Forelimb muscle (tissue), 1 donor: ENCODE measurements around the gene MTCL3.

Source experiments
- DNase-seq: peaks from one replicate; pipeline ENCODE4 v3.0.0-alpha.2; 2013; ENCODE audit warnings: low read depth

MTCL3 gene

GRCh38 chr6:127515234-127515793 lies 3.8 kb downstream of the MTCL3 start:
- DNase-seq: no peak

- no peak for DNase-seq
Measured at GRCh38 chr6:127514773-127515227, 4.3 kb downstream of the MTCL3 start.

DNA sequence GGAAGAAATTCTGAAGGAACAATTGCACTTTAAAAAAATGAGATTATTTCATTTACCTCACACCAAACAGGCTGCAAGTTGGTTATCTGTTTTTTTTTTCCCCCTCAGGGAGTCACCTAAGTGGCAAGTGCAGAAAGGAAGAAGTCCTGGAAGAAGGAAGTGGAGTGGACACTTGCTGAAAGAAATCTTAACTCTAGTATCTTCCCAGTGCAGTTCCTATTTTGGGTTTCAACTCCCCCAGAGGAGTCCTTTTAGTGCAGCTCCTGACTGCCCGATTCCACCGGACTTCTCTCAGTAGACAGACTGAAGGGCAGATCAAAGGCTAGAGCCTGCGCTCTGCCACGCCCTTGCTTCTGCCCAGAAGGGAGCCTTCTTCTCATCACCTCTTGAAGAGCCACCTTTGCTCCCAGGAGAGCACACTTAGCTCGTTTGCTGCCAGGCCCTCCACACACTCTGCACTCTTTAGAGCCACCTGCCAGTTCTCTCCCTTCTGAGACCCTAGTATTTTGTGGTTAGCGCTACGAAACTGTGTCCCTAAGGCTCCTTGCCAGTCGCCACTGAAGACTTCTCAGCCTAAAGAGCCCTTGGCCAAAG lies 4.9 kb downstream of the MTCL3 start:
- DNase-seq: no peak

DNA sequence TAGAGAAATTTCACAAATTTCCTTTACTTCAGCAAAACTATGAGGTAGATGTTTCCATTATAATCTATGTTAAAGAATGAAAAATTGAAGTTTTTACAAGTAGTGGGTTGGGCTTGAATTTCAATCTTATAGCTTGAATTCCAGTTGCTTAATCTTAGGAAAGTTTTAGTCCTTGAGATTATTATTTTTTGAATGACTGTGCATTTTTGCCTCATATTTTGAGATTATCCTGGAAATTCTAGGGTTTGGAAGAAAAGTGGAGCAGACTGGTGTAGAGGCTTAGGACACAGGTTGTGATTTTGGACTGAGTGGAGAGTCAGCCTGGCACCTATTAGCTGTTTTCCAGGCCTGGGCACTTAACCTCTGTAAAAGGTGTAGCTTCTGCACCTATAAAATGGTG lies 5.7 kb downstream of the MTCL3 start:
- no peak for DNase-seq

GRCh38 chr6:127510876-127511275 lies 8.3 kb downstream of the MTCL3 start:
- no peak for DNase-seq

- no peak for DNase-seq
Measured at GRCh38 chr6:127506894-127507293, 12.2 kb downstream of the MTCL3 start.

DNA sequence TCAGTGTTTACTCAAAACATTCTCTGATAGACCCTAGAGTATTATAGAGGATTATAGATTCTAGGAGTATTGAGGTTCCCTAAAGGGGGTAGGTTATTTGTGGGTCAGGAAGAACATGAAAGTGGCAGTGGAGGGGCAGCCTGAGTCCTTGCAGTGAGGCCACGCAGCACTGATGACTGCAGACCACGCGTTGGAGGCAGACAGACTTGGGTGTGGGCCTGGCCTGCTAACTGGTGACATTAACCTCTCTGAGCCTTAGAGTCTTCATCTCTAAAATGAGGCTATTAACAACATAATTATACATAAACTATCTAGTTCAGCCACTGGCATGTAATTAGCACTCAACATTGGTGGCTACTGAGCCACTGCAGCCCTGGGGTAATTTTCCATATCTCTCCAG lies 16.1 kb downstream of the MTCL3 start:
- no peak for DNase-seq

DNA sequence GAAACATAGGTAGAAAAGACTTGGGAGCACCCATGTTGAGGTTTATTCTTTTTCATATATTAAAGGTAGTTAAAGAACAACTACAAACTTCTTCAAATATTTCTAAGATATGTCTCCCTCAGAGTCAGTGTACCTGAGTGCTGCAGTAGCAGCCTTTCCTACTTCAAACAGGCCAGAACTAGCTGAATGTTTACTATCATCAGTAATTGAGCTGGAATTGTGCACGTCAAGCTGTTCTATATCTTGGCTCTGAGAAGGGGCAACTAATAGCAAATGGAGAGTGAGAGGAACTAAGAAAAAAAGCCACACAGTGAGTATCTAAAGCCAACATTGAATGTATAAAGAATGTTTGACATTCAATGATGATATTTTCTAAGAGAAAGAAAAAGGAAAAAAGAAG lies 21.7 kb downstream of the MTCL3 start:
- DNase-seq: no peak

DNA sequence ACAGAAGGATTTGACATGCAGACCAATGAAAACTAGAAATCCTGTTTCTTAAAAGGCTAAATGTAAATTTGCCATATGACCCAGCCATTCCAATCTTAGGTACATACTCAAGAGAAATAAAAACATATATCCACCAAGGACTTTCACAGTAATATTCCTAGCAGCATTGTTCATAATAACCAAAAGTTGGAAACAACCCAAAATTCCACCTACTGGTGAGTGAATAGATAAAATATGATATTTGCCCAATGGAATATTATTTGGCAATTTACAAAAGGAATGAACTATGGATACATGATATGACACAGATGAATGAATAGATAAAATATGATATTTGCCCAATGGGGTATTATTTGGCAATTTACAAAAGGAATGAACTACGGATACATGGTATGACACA lies 22.7 kb downstream of the MTCL3 start:
- DNase-seq: no peak

GRCh38 chr6:127494240-127494767 lies 24.8 kb downstream of the MTCL3 start:
- DNase-seq: no peak

DNA sequence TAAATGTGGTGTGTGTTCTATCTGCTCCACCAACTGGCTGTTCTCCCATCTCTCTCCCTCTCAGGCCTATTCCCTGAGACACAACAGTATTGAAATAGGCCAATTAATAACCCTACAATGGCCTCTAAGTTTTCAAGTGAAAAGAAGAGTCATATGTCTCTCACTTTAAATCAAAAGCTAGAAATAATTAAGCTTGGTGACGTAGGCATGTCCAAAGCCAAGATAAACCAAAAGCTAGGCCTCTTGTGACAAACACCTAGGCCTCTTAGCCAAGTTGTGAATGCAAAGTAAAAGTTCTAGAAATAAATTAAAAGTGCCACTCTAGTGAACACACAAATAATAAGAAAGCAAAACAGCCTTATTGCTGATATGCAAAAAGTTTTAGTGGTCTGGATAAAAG lies 29.9 kb downstream of the MTCL3 start:
- DNase-seq: no peak

GRCh38 chr6:127486934-127487333 lies 32.2 kb downstream of the MTCL3 start:
- no peak for DNase-seq

DNA sequence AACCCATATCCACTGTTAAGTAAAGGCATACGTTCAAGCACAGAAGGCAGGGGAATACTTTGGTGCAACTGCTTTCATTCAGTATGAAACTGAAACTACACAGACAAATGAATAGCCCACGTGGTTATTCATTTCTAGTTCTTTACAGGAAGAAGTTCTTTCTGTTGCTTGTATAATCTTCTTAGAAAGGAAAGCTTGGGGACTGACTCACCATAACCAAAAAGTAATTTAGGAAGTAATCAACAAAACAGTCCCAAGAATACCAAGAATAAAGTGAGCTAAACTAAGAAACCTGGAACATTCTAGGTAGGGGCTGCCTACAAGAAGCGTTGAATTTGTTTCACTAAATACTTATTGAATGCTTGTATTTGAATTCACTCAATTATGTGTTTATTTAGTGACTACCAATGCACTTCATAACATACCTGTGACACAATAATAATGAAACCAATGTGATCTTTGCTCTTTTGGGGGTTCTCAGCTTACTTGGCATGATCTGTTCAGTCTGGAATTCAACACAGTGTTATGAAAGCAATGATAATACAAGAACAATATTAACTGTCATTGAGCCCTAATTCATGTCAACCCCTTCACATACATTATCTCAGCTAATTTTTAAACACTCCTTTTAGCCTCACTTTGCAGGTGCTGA lies 34.8 kb downstream of the MTCL3 start:
- DNase-seq: no peak

GRCh38 chr6:127483399-127484055 lies 35.6 kb downstream of the MTCL3 start:
- no peak for DNase-seq

GRCh38 chr6:127482325-127482724 lies 36.8 kb downstream of the MTCL3 start:
- DNase-seq: no peak

DNA sequence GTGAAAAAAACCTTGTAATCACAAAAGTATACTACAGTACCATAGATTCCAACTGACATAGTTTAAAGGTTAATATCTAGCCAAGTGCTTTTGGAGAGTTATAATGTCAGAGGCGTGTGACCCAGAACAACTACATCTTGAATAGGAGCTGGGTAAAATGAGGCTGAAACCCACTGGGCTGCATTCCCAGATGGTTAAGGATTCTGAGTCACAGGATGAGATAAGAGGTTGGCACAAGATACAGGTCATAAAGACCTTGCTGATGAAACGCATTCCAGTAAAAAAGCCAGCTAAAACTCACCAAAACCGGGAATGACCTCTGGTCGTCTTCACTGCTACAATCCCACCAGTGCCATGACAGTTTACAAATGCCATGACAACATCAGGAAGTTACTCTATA lies 37.5 kb downstream of the MTCL3 start:
- DNase-seq: no peak

DNA sequence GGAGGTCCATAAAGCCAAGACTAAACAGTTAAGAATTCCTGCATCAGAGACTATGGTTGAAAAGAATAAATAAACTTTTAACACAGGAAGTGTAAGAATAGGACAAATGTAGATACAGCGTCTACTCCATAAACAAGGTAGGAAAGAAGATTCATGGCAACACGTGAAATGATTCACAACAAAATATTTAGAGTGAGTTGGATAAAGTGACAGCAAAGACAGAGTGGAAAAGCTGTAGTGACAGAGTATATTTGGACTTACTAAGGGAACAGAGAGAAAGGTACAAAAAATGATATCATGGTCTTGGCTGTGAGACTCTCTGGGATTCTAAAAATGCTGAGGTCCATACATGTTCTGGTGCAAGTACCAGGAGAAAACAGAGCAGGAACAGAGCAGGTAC lies 38.0 kb downstream of the MTCL3 start:
- DNase-seq: no peak

- no peak for DNase-seq
Measured at GRCh38 chr6:127477658-127478057, 41.5 kb downstream of the MTCL3 start.

DNA sequence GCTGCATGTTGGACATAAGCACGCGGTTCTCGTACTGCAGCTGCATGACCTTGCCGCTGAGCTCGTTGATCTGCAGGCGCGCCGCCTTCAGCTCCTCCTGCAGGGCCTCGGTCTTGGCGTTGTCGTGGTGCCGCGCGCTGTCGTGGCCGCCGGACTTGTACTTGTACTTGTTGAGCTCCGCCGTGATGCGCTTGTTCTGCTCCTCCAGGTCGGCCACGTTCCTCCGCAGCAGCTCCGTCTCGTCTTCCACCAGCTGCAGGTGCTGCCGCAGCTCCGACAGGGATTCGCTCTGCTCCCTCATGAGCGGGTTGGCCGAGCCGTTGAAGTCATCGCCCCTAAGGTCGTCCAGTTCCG lies 43.3 kb downstream of the MTCL3 start:
- no peak for DNase-seq

- DNase-seq: no peak
Measured at GRCh38 chr6:127475135-127475822, 43.9 kb downstream of the MTCL3 start.

- no peak for DNase-seq
Measured at GRCh38 chr6:127471379-127472255, 47.5 kb downstream of the MTCL3 start.
